ENCODE results near the gene MAMDC2.

GRCh38 chr9:70250221-70250620 lies 206.6 kb downstream of the MAMDC2 start:
- TF ChIP-seq RAD21 (IDR thresholded peaks at IDR 0.05; ENCODE audit: low read length) (no peak), CTCF (conservative IDR thresholded peaks at IDR 0.05; ENCODE audit: low read depth, low read length) (no peak), MXI1 (IDR thresholded peaks at IDR 0.05; ENCODE audit: borderline replicate concordance, low read depth, low read length) (no peak), CEBPB (IDR thresholded peaks at IDR 0.05; ENCODE audit: low read depth, low read length) (no peak), MAFK (IDR thresholded peaks at IDR 0.05; ENCODE audit: low read depth, low read length) (no peak), BHLHE40 (IDR thresholded peaks at IDR 0.05; ENCODE audit: low read depth, low read length) (no peak), CHD1 (IDR thresholded peaks at IDR 0.05; ENCODE audit: low read depth, low read length) (no peak), SMC3 (IDR thresholded peaks at IDR 0.05; ENCODE audit: low read depth, low read length) (no peak), RFX5 (IDR thresholded peaks at IDR 0.05; ENCODE audit: low read depth, low read length) (no peak), POLR2A (IDR thresholded peaks at IDR 0.05; ENCODE audit: low read depth, low read length) (no peak), USF2 (IDR thresholded peaks at IDR 0.05; ENCODE audit: low read depth, low read length) (no peak)
- TF ChIP-seq, protein P1, sequence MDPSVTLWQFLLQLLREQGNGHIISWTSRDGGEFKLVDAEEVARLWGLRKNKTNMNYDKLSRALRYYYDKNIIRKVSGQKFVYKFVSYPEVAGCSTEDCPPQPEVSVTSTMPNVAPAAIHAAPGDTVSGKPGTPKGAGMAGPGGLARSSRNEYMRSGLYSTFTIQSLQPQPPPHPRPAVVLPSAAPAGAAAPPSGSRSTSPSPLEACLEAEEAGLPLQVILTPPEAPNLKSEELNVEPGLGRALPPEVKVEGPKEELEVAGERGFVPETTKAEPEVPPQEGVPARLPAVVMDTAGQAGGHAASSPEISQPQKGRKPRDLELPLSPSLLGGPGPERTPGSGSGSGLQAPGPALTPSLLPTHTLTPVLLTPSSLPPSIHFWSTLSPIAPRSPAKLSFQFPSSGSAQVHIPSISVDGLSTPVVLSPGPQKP (IDR thresholded peaks at IDR 0.05; ENCODE audit: borderline replicate concordance, low read depth, low read length), result no peak

Measured in IMR-90 (cell line).